Embryonic facial prominence (tissue), 1 donor: ENCODE measurements around the gene KCNQ5.

Experiments used
- DNase-seq: peaks from one replicate; pipeline ENCODE4 v3.0.0-alpha.2; 2016; ENCODE audit errors: extremely low spot score

The KCNQ5 gene

DNA sequence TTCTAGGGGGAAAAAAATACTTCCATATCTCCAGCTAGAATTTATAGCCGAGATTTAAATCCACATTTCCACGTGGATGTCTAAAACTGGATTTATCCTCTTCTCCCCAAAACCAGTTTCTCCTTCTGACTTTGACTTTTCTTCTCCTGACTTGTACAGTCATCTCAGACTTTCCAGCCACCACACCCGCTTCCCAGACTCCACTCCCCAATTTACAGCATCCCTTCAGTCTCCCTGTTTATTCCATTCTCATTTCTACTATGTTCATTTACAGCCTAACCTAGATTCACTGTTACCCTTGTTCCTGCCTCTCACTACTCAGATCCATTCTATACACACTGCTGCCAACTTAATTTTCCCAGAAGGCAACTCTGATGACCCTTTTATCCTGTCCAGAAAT lies 378.6 kb downstream of the KCNQ5 start:
- no peak for DNase-seq

- DNase-seq: no peak
These were observed 380.7 kb downstream of the KCNQ5 start for GRCh38 chr6:73002588-73002987.

DNA sequence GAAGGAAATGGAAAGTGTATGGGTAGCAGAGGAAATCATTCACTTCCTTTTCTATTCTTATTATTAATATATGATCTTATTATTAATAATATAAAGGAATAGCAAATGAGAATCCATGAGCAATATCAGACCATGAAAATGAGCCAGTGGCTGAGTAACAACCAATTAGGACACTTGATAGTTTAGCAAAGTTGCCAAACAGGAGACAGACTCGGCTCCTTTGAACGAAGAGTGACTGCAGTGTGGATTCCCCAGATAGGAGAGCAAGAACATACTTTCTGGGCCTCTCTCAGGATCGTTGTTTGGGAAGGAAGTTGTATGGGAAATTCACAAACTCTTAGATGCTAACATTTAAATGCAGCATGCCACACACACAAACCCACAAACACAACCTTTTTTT lies 381.4 kb downstream of the KCNQ5 start:
- no peak for DNase-seq

GRCh38 chr6:73004231-73004630 lies 382.4 kb downstream of the KCNQ5 start:
- DNase-seq: no peak

GRCh38 chr6:73004861-73005260 lies 383.0 kb downstream of the KCNQ5 start:
- DNase-seq: no peak

DNA sequence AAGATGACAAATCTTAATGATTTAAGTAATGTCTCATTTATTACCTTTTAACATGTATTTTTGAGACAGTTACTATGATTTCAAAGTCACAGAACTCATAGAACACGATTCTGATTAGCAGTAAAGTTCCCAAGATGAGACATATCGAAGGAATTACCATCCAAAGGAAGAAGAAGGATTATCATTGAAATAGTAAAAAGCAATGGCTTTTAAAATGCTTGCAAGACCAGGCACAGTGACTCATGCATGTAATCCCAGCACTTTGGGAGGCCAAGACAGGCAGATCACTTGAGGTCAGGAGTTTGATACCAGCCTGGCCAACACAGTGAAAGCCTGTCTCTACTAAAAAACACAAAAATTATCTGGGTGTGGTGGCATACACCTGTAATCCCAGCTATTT lies 384.3 kb downstream of the KCNQ5 start:
- DNase-seq: no peak

DNA sequence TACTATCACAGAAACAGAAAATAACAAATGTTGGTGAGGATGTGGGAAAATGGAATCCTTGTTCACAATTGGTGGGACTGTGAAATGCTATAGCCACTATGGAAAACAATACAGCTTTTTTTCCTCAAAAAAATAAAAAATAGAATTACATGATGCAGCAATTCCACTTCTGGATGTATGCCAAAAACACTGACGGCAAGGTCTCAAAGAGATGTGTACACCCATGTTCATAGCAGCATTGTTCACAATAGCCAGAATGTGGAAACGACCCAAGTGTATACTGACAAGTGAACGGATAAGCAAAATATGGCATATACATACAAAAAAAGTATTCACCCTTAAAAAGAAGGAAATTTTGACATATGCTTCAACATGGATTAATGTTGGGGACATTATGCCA lies 390.1 kb downstream of the KCNQ5 start:
- no peak for DNase-seq

DNA sequence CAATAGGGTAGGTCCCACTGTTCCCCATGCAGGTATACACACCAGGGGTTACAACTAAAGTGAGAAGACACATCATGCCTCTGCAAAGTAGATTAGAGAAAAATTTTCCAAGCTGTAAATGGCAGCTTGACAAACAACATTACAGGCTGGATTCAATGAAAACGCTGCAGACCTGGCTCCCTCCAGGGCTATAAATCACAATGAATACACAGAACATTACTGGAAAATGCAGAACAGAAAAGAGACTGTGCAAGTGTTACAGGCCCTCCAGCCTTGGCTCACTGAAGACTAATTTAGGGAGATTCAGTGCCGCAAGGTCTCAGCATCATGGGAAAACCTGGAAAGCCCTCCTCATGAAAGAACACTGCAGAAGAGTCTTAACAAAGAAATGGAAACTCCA lies 395.6 kb downstream of the KCNQ5 start:
- no peak for DNase-seq

GRCh38 chr6:73024598-73024997 lies 402.7 kb downstream of the KCNQ5 start:
- DNase-seq: no peak

- no peak for DNase-seq
These were observed 405.8 kb downstream of the KCNQ5 start for GRCh38 chr6:73027691-73028090.

- DNase-seq: no peak
These were observed 406.4 kb downstream of the KCNQ5 start for GRCh38 chr6:73028124-73028766.

GRCh38 chr6:73028893-73029450 lies 407.1 kb downstream of the KCNQ5 start:
- DNase-seq: no peak

GRCh38 chr6:73030257-73030656 lies 408.4 kb downstream of the KCNQ5 start:
- no peak for DNase-seq

- DNase-seq: no peak
These were observed 409.2 kb downstream of the KCNQ5 start for GRCh38 chr6:73030791-73031782.

DNA sequence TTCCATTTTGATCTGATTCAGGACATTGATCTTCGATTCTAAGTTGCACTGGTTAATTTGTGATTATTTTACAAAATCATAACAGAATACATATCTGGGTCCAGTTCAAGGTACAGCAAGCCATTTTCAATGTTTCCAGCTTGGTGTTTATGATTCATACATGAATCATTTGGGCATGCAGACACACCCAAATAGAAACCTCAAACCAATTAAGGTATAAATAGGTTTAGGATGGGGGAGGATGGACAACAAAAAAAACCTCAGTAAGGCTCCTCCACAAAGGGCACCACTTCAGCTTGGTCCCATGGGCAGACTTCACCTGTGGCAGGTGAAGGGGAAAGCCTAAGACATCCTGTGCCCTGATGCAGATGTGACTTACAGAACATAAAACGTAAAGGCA lies 410.7 kb downstream of the KCNQ5 start:
- DNase-seq: no peak

- DNase-seq: no peak
These were observed 414.8 kb downstream of the KCNQ5 start for GRCh38 chr6:73036689-73037088.

- DNase-seq: no peak
These were observed 419.2 kb downstream of the KCNQ5 start for GRCh38 chr6:73041051-73041450.

DNA sequence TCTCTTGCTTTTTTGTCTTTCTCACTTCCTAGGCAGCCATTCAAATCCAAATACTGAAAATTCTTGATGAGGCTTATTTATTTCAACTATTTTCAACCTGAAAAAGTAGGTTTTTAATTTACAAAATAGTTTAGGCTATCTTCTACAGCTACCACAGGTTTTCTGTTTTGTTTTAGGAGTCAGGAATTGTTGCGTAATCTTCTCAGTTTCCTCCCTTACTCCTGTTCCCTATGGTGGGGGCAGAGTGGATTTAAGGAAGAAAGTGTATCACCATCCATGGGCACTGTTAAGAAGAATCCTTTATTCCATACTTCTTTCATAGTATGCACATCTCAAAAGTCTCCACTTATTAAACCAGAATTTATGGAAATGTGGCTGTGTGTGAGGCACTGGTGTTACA lies 421.0 kb downstream of the KCNQ5 start:
- no peak for DNase-seq

DNA sequence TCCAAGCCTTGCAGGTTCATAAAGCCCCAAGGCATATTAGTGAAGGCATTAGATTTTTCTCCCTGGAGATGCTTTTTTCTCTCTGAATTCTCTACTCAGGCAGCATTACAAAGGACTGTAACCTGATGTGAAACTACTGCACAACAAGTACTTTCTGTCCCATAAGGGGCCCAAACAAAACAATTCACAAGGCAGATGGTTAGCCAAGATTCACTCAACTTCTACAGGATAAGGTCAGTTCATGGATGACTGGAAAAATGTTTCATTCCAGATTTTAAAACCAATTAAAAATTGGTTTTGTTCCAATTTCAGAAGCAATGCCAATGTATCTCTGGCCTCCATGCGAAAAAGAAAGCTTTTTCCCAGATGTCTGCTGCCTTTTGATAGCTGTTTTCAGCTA lies 421.6 kb downstream of the KCNQ5 start:
- DNase-seq: no peak

DNA sequence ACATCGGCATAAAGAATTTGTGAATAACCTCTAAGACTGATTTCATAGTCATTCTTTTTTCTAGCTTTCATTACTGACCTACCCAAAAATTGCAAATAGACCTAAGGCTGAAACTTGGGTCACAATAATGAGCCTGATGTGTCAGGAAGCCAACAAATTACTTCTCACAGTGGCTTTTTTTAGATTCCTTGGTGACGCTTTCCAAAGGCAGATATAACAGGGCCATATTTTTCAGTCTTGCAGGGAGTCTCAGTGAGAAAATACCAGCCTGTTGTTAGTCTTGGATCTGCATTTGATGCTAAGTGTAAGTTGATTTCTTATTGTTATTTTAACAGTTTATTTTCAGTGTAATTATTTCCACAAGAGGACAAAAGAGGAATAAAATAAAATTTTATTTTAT lies 423.7 kb downstream of the KCNQ5 start:
- no peak for DNase-seq

- DNase-seq: no peak
These were observed 425.9 kb downstream of the KCNQ5 start for GRCh38 chr6:73047801-73048200.

DNA sequence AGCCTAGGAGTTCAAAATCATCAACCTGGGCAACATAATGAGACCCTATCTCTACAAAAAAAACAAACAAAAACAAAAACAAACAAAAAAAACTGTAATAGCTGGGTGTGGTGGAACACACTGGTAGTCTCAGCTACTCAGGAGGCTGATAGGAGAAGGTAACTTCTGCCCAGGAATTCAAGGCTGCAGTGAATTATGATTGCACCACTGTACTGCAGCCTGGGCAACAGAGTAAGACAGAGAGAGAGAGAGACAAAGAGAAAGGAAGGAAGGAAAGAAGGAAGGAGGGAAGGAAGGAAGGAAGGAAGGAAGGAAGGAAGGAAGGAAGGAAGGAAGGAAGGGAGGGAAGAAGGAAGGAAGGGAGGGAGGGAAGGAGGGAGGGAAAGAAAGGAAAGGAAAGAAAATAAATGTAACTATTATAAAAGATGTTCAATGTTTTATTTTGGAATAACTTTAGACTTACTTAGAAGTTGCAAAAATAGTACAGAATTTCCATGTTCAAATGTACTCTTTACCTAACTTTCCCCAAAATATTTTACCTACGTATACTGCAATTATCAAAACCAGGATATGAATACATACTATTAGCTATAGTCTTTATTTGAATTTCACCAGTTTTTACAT lies 428.2 kb downstream of the KCNQ5 start:
- no peak for DNase-seq
